GM13977 (cell line): ENCODE results near the gene KRT72.

Experiments
- DNase-seq: peaks from one replicate; pipeline ENCODE4 v3.0.0; 2012; ENCODE audit warnings: low spot score
- CTCF ChIP-seq: IDR thresholded peaks from 2 replicates; pipeline ENCODE4 v1.5.1; 2012; ENCODE audit warnings: mild to moderate bottlenecking, control low read depth; ENCODE audit not compliant: insufficient read depth; ENCODE audit errors: extremely low read depth, missing control alignments
- in situ Hi-C: fragments of 300-500 bp; cut with MboI; formaldehyde crosslinking; loops from one replicate; pipeline ENCODE4 v1.12.0; 2022; ENCODE audit warnings: low sequenced_read_pairs, low pct_unique_long_range_greater_than_20kb, mixed read lengths, inconsistent platforms; ENCODE audit not compliant: unreplicated experiment

Gene KRT72

GRCh38 chr12:52600941-52601481 is at the start of gene KRT72:
Gene KRT72 (minus strand): TSS chr12:52601463. CDS start chr12:52601452, 11 bp downstream.
- TF ChIP-seq CTCF, result no peak
- in situ Hi-C loops, result no loop called here
- no peak for DNase-seq

- TF ChIP-seq CTCF, result no peak
- in situ Hi-C loops, result no loop called here
- DNase-seq, result no peak
Observed at GRCh38 chr12:52650520-52651081, 49.3 kb upstream of the KRT72 start.

GRCh38 chr12:52649066-52649465 is 47.8 kb upstream of the KRT72 start:
- DNase-seq, result no peak
- no peak for TF ChIP-seq CTCF
- in situ Hi-C loops, result no loop called here

- in situ Hi-C loops, result no loop called here
- DNase-seq, result no peak
- no peak for TF ChIP-seq CTCF
Observed at GRCh38 chr12:52648012-52648550, 46.8 kb upstream of the KRT72 start.

GRCh38 chr12:52647601-52648000 is 46.3 kb upstream of the KRT72 start:
- no peak for DNase-seq
- TF ChIP-seq CTCF, result no peak
- in situ Hi-C loops, result no loop called here

- no peak for DNase-seq
- no peak for TF ChIP-seq CTCF
- in situ Hi-C loops, result no loop called here
Observed at GRCh38 chr12:52646613-52647012, 45.4 kb upstream of the KRT72 start.
